ENCODE results near the gene RAB5A. TPM values are rescaled to one million over a fixed set of nuclear protein-coding genes. Genes with fewer than 3 reads are reported as not detected.
"Not testable (repeated sequence)": the region's sequence is repeated elsewhere in the genome, so short reads cannot be mapped to it uniquely, and the experiment has no call there.

RAB5A gene
- total RNA-seq, 1 donor from 2014 or later, result 66.9 TPM

- ATAC-seq, result no peak
- no peak for DNase-seq (ENCODE audit: low spot score)
- intact Hi-C loops (cut with DNase I), result no loop called here
These were observed 66.5 kb downstream of the RAB5A start for GRCh38 chr3:20013396-20013795.

GRCh38 chr3:20015525-20015924 lies 68.6 kb downstream of the RAB5A start:
- no peak for ATAC-seq
- intact Hi-C loops (cut with DNase I), result no loop called here

GRCh38 chr3:20016076-20016475 lies 69.2 kb downstream of the RAB5A start:
- intact Hi-C loops (cut with DNase I); ATAC-seq; DNase-seq (ENCODE audit: low spot score): not testable (repeated sequence)

More at GRCh38 chr3:20015525-20015924, 68.6 kb downstream of the RAB5A start:
- DNase-seq (ENCODE audit: low spot score), result no peak

- ATAC-seq (no peak), DNase-seq (ENCODE audit: low spot score) (no peak)
- intact Hi-C loops (cut with DNase I), result no loop called here
These were observed 76.2 kb downstream of the RAB5A start for GRCh38 chr3:20022954-20023622.

GRCh38 chr3:20023623-20024405 lies 76.9 kb downstream of the RAB5A start:
- peak; percentile 94 for ATAC-seq
- DNase-seq (ENCODE audit: low spot score), result peak; percentile 67
- intact Hi-C loops (cut with DNase I), result no loop called here

GRCh38 chr3:20027136-20027535 lies 80.2 kb downstream of the RAB5A start:
- no peak for ATAC-seq
- intact Hi-C loops (cut with DNase I), result no loop called here

GRCh38 chr3:20028905-20029331 lies 82.0 kb downstream of the RAB5A start:
- intact Hi-C loops (cut with DNase I), result no loop called here
- DNase-seq (ENCODE audit: low spot score) (no peak), ATAC-seq (no peak)

More at GRCh38 chr3:20027136-20027535, 80.2 kb downstream of the RAB5A start:
- DNase-seq (ENCODE audit: low spot score), result no peak

GRCh38 chr3:20031939-20032338 lies 85.0 kb downstream of the RAB5A start:
- intact Hi-C loops (cut with DNase I); ATAC-seq; DNase-seq (ENCODE audit: low spot score): not testable (repeated sequence)

Other genes starting within 250 kb of the RAB5A start
- 8.4 TPM for gene EFHB, start 12.9 kb upstream of the RAB5A start, total RNA-seq
- not detected for gene PP2D1, start 65.2 kb downstream of the RAB5A start, total RNA-seq
- gene KAT2B, start 93.3 kb downstream of the RAB5A start, total RNA-seq, result 69.9 TPM
- gene SGO1, start 239.1 kb downstream of the RAB5A start, total RNA-seq, result 0.31 TPM

Measured in sciatic nerve (tissue), 2 donors.